CD14-positive monocyte (primary cell): ENCODE data around the gene NR1D1. TPM values are rescaled to one million over a fixed set of nuclear protein-coding genes. Genes with fewer than 3 reads are reported as not detected.
A peak's percentile ranks its signal among the peaks of the same experiment; 100 is the strongest.

Experiments used
- DNase-seq, 3 donors: peaks; one replicate each; pipeline ENCODE4 v3.0.0-alpha.2; 2011 to 2022
- H2AFZ ChIP-seq: 2 replicates; pipeline ENCODE4 v1.6.0; 2012; ENCODE audit warnings: mild to moderate bottlenecking, low read depth, low read length, inconsistent platforms; ENCODE audit not compliant: insufficient read depth, poor library complexity, severe bottlenecking
- H3K27ac ChIP-seq, 2 donors: 1 replicate in 1 of 2; 2 replicates in 1 of 2; pipeline ENCODE4 v1.5.1; 2012 to 2013; ENCODE audit warnings: low read length in 2 of 2, control low read depth in 1 of 2, inconsistent platforms in 1 of 2, low read depth in 1 of 2, mild to moderate bottlenecking in 1 of 2
- H3K27me3 ChIP-seq, 2 donors: one replicate each; pipeline versions ENCODE4 v1.6.0 to v1.6.1; 2011 to 2013; ENCODE audit warnings: low read length in 2 of 2; ENCODE audit not compliant: control insufficient read depth in 2 of 2, insufficient read depth in 2 of 2
- H3K36me3 ChIP-seq, 2 donors: replicated peaks in 1 of 2; 1 replicate in 1 of 2; 2 replicates in 1 of 2; pipeline versions ENCODE4 v1.5.1 to v1.6.1; 2012 to 2013; ENCODE audit warnings: low read length in 2 of 2, control low read depth in 1 of 2, inconsistent platforms in 1 of 2, mild to moderate bottlenecking in 1 of 2; ENCODE audit not compliant: insufficient read depth in 2 of 2, control insufficient read depth in 1 of 2
- H3K4me1 ChIP-seq, 2 donors: 1 replicate in 1 of 2; 2 replicates in 1 of 2; pipeline versions ENCODE4 v1.5.1 to v1.6.1; 2012 to 2013; ENCODE audit warnings: low read length in 2 of 2, control low read depth in 1 of 2, inconsistent platforms in 1 of 2, mild to moderate bottlenecking in 1 of 2, moderate library complexity in 1 of 2; ENCODE audit not compliant: insufficient read depth in 2 of 2, control insufficient read depth in 1 of 2
- H3K4me2 ChIP-seq: replicated peaks from 2 replicates; pipeline ENCODE3; 2012; ENCODE audit warnings: low read length, moderate library complexity, mild to moderate bottlenecking; ENCODE audit not compliant: poor library complexity, severe bottlenecking; ENCODE audit errors: extremely low read depth
- H3K4me3 ChIP-seq, 3 experiments: fragments of 200-600 bp in 1 of 3; sonication (generic) in 1 of 3; replicated peaks in 1 of 3; 1 replicate in 2 of 3; 2 replicates in 1 of 3; pipeline ENCODE4 v1.5.1; 2011 to 2013; ENCODE audit warnings: low read length in 3 of 3, mild to moderate bottlenecking in 3 of 3, control low read depth in 2 of 3, low read depth in 2 of 3, inconsistent platforms in 1 of 3, moderate library complexity in 1 of 3
- H3K79me2 ChIP-seq: 2 replicates; pipeline ENCODE4 v1.6.0; 2012; ENCODE audit warnings: mild to moderate bottlenecking, control low read depth, inconsistent platforms, low read length, moderate library complexity; ENCODE audit not compliant: insufficient read depth
- H3K9ac ChIP-seq: 2 replicates; pipeline ENCODE4 v1.6.0; 2017; ENCODE audit warnings: low read length, mild to moderate bottlenecking; ENCODE audit not compliant: insufficient read depth, poor library complexity, severe bottlenecking
- H3K9me3 ChIP-seq, 2 donors: replicated peaks in 1 of 2; 1 replicate in 1 of 2; 2 replicates in 1 of 2; pipeline versions ENCODE4 v1.5.1 to v1.6.1; 2012 to 2013; ENCODE audit warnings: low read length in 2 of 2, control low read depth in 1 of 2; ENCODE audit not compliant: control insufficient read depth in 1 of 2, insufficient read depth in 1 of 2
- H4K20me1 ChIP-seq: 2 replicates; pipeline ENCODE4 v1.6.0; 2012; ENCODE audit warnings: mild to moderate bottlenecking, low read length, control low read depth, moderate library complexity; ENCODE audit not compliant: insufficient read depth
- H3K27ac Mint-ChIP-seq, 7 donors: one replicate each; pipeline ENCODE4 v1.8.0; 2020; ENCODE audit warnings: mild to moderate bottlenecking in 7 of 7, mixed read lengths in 7 of 7, moderate library complexity in 6 of 7, inconsistent platforms in 2 of 7
- H3K27me3 Mint-ChIP-seq, 3 donors: one replicate each; pipeline ENCODE4 v1.8.0; 2021 to 2022; ENCODE audit warnings: low read depth in 3 of 3, mild to moderate bottlenecking in 3 of 3, mixed read lengths in 3 of 3, moderate library complexity in 3 of 3, inconsistent platforms in 1 of 3
- H3K36me3 Mint-ChIP-seq, 2 donors: one replicate each; pipeline ENCODE4 v1.8.0; 2020; ENCODE audit warnings: mixed read lengths in 2 of 2, inconsistent platforms in 1 of 2, mild to moderate bottlenecking in 1 of 2
- H3K4me1 Mint-ChIP-seq: one replicate; pipeline ENCODE4 v1.8.0; 2020; ENCODE audit warnings: mild to moderate bottlenecking, mixed read lengths
- H3K4me3 Mint-ChIP-seq, 2 donors: one replicate each; pipeline ENCODE4 v1.8.0; 2020; ENCODE audit warnings: mild to moderate bottlenecking in 2 of 2, mixed read lengths in 2 of 2, moderate library complexity in 1 of 2
- H3K9me3 Mint-ChIP-seq, 7 donors: one replicate each; pipeline ENCODE4 v1.8.0; 2020 to 2022; ENCODE audit warnings: mixed read lengths in 7 of 7, mild to moderate bottlenecking in 6 of 7, moderate library complexity in 6 of 7, inconsistent platforms in 2 of 7
- WGBS: methylation state at CpG from one replicate; pipeline ENCODE4 v1.1.5; 2013; ENCODE audit warnings: missing lambda C conversion rate; ENCODE audit not compliant: insufficient coverage; 5-methylcytosine and 5-hydroxymethylcytosine counted together
- intact Hi-C, 2 donors: fragments of 100-400 bp; cut with micrococcal nuclease; formaldehyde crosslinking; loops; one replicate each; pipeline versions ENCODE4 v1.15.0 to v1.15.1; 2023
- polyA plus RNA-seq, 3 donors: library from polyadenylated mRNA; depleted of rRNA in 1 of 3; unstranded in 2 of 3; stranded (reverse) in 1 of 3; fragments of 300-500 nt in 2 of 3; fragments of >200 nt in 1 of 3; fragmentation: Illumina TruSeq in 2 of 3; gene quantifications; 1 replicate in 2 of 3; 2 replicates in 1 of 3; pipeline ENCODE4 v1.2.3, GENCODE V29; 2012 to 2021
- TF ChIP-seq, protein P1 (sequence below): fragments of 200-600 bp; IDR thresholded peaks from one replicate; pipeline ENCODE4 v1.8.0; 2022; ENCODE audit warnings: antibody characterized with exemption, mild to moderate bottlenecking

The NR1D1 gene
- polyA plus RNA-seq, 3 donors: 0.28 to 4.9 (median 0.31) TPM

DNA sequence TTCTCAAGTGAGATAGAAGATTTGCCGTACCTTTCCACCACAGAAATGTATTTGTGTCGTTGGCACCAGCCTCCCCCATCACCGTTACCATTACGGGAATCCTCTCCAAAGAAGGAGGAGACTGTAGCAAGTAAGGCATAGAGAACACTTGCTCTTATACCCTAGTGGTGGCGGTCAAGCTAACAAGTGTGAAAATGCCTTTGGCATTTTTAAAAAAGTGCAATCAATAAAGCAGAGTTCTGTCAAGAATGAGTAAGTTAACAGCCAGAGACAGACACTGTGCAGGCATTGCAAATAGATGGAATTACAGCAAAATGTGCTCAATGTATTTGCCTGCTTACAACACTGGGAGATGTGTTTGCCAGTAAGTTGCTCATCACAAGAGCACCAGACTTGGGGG lies 29.1 kb upstream of the NR1D1 start:
- Histone ChIP-seq H3K27me3 (no peaks in the 10 kb centered on the region), H3K79me2 (peaks cover 84% of the 10 kb centered on the region), H3K9me3 (no peaks in the 10 kb centered on the region), H3K9ac (no peak overlapping the region), H3K4me1 (peaks cover 38 to 45% of the 10 kb centered on the region in 2 donors), H3K27ac (peak overlapping the region; percentile 72 to 89), H3K4me3 (no peak overlapping the region), H3K36me3 (peaks cover 50 to 71% of the 10 kb centered on the region in 2 donors), H4K20me1 (peaks cover 19% of the 10 kb centered on the region), H3K4me2 (no peak overlapping the region), H2AFZ (no peak overlapping the region)
- Mint-ChIP-seq H3K9me3 (no peaks in the 10 kb centered on the region), H3K4me3 (no peak overlapping the region), H3K27ac (peak overlapping the region; percentile 86 to 99 (median 96)), H3K27me3 (peaks cover 0 to 2% (median 0%) of the 10 kb centered on the region in 3 donors), H3K4me1 (peaks cover 42% of the 10 kb centered on the region), H3K36me3 (peaks cover 64 to 79% of the 10 kb centered on the region in 2 donors)
- TF ChIP-seq, protein P1, sequence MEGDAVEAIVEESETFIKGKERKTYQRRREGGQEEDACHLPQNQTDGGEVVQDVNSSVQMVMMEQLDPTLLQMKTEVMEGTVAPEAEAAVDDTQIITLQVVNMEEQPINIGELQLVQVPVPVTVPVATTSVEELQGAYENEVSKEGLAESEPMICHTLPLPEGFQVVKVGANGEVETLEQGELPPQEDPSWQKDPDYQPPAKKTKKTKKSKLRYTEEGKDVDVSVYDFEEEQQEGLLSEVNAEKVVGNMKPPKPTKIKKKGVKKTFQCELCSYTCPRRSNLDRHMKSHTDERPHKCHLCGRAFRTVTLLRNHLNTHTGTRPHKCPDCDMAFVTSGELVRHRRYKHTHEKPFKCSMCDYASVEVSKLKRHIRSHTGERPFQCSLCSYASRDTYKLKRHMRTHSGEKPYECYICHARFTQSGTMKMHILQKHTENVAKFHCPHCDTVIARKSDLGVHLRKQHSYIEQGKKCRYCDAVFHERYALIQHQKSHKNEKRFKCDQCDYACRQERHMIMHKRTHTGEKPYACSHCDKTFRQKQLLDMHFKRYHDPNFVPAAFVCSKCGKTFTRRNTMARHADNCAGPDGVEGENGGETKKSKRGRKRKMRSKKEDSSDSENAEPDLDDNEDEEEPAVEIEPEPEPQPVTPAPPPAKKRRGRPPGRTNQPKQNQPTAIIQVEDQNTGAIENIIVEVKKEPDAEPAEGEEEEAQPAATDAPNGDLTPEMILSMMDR: no peak
- WGBS: 89% methylated on average over 1 of the region's 5 CpGs
- no peak for DNase-seq
- intact Hi-C loops: no loop called here

DNA sequence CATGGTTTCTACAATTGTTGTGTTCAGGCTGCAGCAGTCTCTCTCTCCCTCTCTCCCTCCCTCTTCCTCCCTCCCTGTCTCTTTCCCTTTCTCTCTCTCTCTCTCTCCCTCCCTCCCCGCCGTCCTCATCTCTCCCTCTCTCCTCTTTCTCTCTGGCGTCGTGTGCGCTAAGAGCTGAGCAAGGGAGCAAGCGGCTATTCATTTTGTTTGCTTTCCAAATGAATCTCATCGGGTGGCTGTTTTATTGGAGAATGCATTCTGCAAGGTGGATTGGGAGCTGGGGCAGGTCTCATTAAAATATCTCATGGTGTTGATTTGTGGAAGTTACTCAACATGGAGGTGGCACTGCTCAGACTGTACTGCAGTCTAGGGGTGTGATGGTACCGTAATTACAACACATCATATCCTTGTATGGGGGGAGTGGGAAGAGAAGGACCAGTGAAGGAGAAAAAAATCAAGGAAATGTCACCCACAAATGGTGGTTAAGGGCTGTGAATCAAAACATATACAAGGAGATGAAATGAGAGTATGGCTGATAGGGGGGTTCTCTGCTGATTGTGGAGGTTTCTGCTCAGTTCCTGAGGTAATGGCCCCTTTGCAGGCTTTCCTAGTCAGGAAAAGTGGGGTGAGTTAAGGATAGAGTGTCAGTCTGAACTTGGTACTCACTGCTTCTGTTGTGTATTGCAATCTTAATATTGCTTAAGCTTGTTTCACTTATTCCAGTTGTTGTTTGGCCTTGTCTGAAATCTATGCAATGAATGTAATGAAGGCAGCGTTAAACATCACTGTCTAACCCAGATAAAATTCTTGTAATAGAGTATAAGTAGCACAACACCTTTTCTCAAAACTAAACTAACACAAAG lies 24.1 kb upstream of the NR1D1 start:
- Mint-ChIP-seq H3K27me3 (peaks cover 0 to 2% (median 0%) of the 10 kb centered on the region in 3 donors), H3K9me3 (no peaks in the 10 kb centered on the region), H3K36me3 (peaks cover 28 to 36% of the 10 kb centered on the region in 2 donors), H3K27ac (peak overlapping the region; percentile 89 to 99 (median 96)), H3K4me1 (peaks cover 40% of the 10 kb centered on the region), H3K4me3 (peak overlapping the region; percentile 99 to 100)
- Histone ChIP-seq H3K4me1 (peaks cover 29 to 43% of the 10 kb centered on the region in 2 donors), H3K36me3 (peaks cover 25 to 39% of the 10 kb centered on the region in 2 donors), H3K9ac (peak overlapping the region; percentile 92), H3K9me3 (no peaks in the 10 kb centered on the region), H3K4me2 (peak overlapping the region; percentile 98), H2AFZ (peak overlapping the region; percentile 17), H3K27me3 (no peaks in the 10 kb centered on the region), H3K4me3 (peak overlapping the region; percentile 72 to 98 (median 98)), H4K20me1 (peaks cover 34% of the 10 kb centered on the region), H3K79me2 (peaks cover 88% of the 10 kb centered on the region), H3K27ac (peak overlapping the region; percentile 30 to 80)
- DNase-seq: peak in 2 of 3 donors; percentile 37 to 44
- TF ChIP-seq, protein P1: no peak
- 0% methylated on average over 3 of the region's 9 CpGs for WGBS
- intact Hi-C loops: loop anchor here in 1 of 2 donors (5.0 kb wide), 1 partner anchor 33 kb away; no protein-coding TSS in a partner anchor
